Osteoblast (primary cell): ENCODE measurements around the gene PGLYRP4. TPM values are rescaled to one million over a fixed set of nuclear protein-coding genes. Genes with fewer than 3 reads are reported as not detected.

ENCODE experiments used
- DNase-seq: peaks from one replicate; pipeline ENCODE4 v3.0.0; 2011; ENCODE audit warnings: low spot score, mixed read lengths; ENCODE audit not compliant: insufficient read length; ENCODE audit errors: missing footprints
- H2AFZ ChIP-seq: 2 replicates; pipeline ENCODE4 v1.6.0; 2011; ENCODE audit warnings: mild to moderate bottlenecking, low read length
- H3K27ac ChIP-seq: 2 replicates; pipeline ENCODE4 v1.5.1; 2011; ENCODE audit warnings: mild to moderate bottlenecking, low read depth, low read length, moderate library complexity
- H3K27me3 ChIP-seq: 2 replicates; pipeline ENCODE4 v1.6.0; 2012; ENCODE audit warnings: mild to moderate bottlenecking, control low read depth, inconsistent platforms, low read length, moderate library complexity; ENCODE audit not compliant: insufficient read depth
- H3K36me3 ChIP-seq: 2 replicates; pipeline ENCODE4 v1.5.1; 2011; ENCODE audit warnings: mild to moderate bottlenecking, low read length, control low read depth, moderate library complexity; ENCODE audit not compliant: insufficient read depth
- H3K4me1 ChIP-seq: 2 replicates; pipeline ENCODE4 v1.5.1; 2011; ENCODE audit warnings: mild to moderate bottlenecking, low read length, control low read depth, moderate library complexity; ENCODE audit not compliant: insufficient read depth
- H3K4me2 ChIP-seq: 2 replicates; pipeline ENCODE4 v1.6.0; 2011; ENCODE audit warnings: mild to moderate bottlenecking, low read length; ENCODE audit not compliant: insufficient read depth
- H3K4me3 ChIP-seq: fragments of 200-600 bp; sonication (generic); 3 replicates; pipeline ENCODE4 v1.5.1; 2012; ENCODE audit warnings: mild to moderate bottlenecking, low read length, inconsistent platforms; ENCODE audit not compliant: insufficient read depth
- H3K79me2 ChIP-seq: 2 replicates; pipeline ENCODE4 v1.6.0; 2012; ENCODE audit warnings: mild to moderate bottlenecking, low read length, control low read depth, inconsistent platforms; ENCODE audit not compliant: insufficient read depth
- H3K9me3 ChIP-seq: 2 replicates; pipeline ENCODE4 v1.5.1; 2011; ENCODE audit warnings: low read depth, low read length, control low read depth
- H4K20me1 ChIP-seq: 2 replicates; pipeline ENCODE4 v1.6.0; 2012; ENCODE audit warnings: mild to moderate bottlenecking, low read length, control low read depth; ENCODE audit not compliant: insufficient read depth
- CTCF ChIP-seq: IDR thresholded peaks from 2 replicates; pipeline ENCODE4 v1.5.1; 2011; ENCODE audit warnings: mild to moderate bottlenecking, low read depth, low read length, moderate library complexity; ENCODE audit errors: extremely low read depth
- total RNA-seq: library from RNA; depleted of rRNA; stranded (reverse); fragments of >200 nt; gene quantifications from 2 replicates; pipeline ENCODE4 v1.2.3, GENCODE V29; 2012

PGLYRP4 gene
- total RNA-seq, 1 donor, result not detected

GRCh38 chr1:153343040-153343681, 5.5 kb downstream of the PGLYRP4 start:
- H4K20me1 ChIP-seq, result no peaks in the 10 kb centered on the region
- peaks cover 18% of the 10 kb centered on the region for H3K27me3 ChIP-seq
- no peaks in the 10 kb centered on the region for H3K79me2 ChIP-seq
- no peaks in the 10 kb centered on the region for H3K4me1 ChIP-seq
- TF ChIP-seq CTCF, result no peak
- DNase-seq, result no peak
- no peaks in the 10 kb centered on the region for H3K36me3 ChIP-seq
- H3K27ac ChIP-seq, result no peak overlapping the region
- no peak overlapping the region for H2AFZ ChIP-seq
- H3K9me3 ChIP-seq, result no peaks in the 10 kb centered on the region
- no peak overlapping the region for H3K4me3 ChIP-seq
- H3K4me2 ChIP-seq, result no peak overlapping the region

GRCh38 chr1:153342178-153342577, 6.5 kb downstream of the PGLYRP4 start:
- no peaks in the 10 kb centered on the region for H3K4me1 ChIP-seq
- H3K36me3 ChIP-seq, result no peaks in the 10 kb centered on the region
- H4K20me1 ChIP-seq, result no peaks in the 10 kb centered on the region
- no peak overlapping the region for H2AFZ ChIP-seq
- no peak overlapping the region for H3K27ac ChIP-seq
- no peaks in the 10 kb centered on the region for H3K79me2 ChIP-seq
- H3K27me3 ChIP-seq, result peaks cover 15% of the 10 kb centered on the region
- DNase-seq, result no peak
- H3K9me3 ChIP-seq, result no peaks in the 10 kb centered on the region
- no peak for TF ChIP-seq CTCF
- no peak overlapping the region for H3K4me2 ChIP-seq
- H3K4me3 ChIP-seq, result no peak overlapping the region

GRCh38 chr1:153341431-153341934, 7.2 kb downstream of the PGLYRP4 start:
- Histone ChIP-seq H3K27me3 (peaks cover 12% of the 10 kb centered on the region), H3K79me2 (no peaks in the 10 kb centered on the region), H2AFZ (no peak overlapping the region), H3K9me3 (no peaks in the 10 kb centered on the region), H4K20me1 (no peaks in the 10 kb centered on the region), H3K27ac (no peak overlapping the region), H3K4me2 (no peak overlapping the region), H3K4me1 (no peaks in the 10 kb centered on the region), H3K4me3 (no peak overlapping the region), H3K36me3 (no peaks in the 10 kb centered on the region)
- TF ChIP-seq CTCF, result no peak
- no peak for DNase-seq

- Histone ChIP-seq H2AFZ (no peak overlapping the region), H3K27ac (no peak overlapping the region), H3K27me3 (peaks cover 5% of the 10 kb centered on the region), H3K4me2 (no peak overlapping the region), H4K20me1 (no peaks in the 10 kb centered on the region), H3K9me3 (no peaks in the 10 kb centered on the region), H3K4me3 (no peak overlapping the region), H3K79me2 (no peaks in the 10 kb centered on the region), H3K36me3 (no peaks in the 10 kb centered on the region), H3K4me1 (no peaks in the 10 kb centered on the region)
- no peak for DNase-seq
- no peak for TF ChIP-seq CTCF
These were observed 8.3 kb downstream of the PGLYRP4 start for GRCh38 chr1:153340356-153340755.
